GM12865 (cell line): ENCODE results near the gene XXYLT1.

Source experiments
- DNase-seq: peaks from one replicate; pipeline ENCODE4 v3.0.0; 2010; ENCODE audit warnings: low read depth
- H3K4me3 ChIP-seq: 2 replicates; pipeline ENCODE4 v1.5.1; 2011; ENCODE audit warnings: mild to moderate bottlenecking, low read depth, low read length, control low read depth
- CTCF ChIP-seq: IDR thresholded peaks from 2 replicates; pipeline ENCODE4 v1.5.1; 2011; ENCODE audit warnings: low read length, control low read depth, low read depth, inconsistent platforms; ENCODE audit not compliant: insufficient read depth; ENCODE audit errors: missing control alignments

XXYLT1 gene

GRCh38 chr3:195069501-195070251, 201.3 kb downstream of the XXYLT1 start:
- no peak for DNase-seq
- no peak for TF ChIP-seq CTCF

DNA sequence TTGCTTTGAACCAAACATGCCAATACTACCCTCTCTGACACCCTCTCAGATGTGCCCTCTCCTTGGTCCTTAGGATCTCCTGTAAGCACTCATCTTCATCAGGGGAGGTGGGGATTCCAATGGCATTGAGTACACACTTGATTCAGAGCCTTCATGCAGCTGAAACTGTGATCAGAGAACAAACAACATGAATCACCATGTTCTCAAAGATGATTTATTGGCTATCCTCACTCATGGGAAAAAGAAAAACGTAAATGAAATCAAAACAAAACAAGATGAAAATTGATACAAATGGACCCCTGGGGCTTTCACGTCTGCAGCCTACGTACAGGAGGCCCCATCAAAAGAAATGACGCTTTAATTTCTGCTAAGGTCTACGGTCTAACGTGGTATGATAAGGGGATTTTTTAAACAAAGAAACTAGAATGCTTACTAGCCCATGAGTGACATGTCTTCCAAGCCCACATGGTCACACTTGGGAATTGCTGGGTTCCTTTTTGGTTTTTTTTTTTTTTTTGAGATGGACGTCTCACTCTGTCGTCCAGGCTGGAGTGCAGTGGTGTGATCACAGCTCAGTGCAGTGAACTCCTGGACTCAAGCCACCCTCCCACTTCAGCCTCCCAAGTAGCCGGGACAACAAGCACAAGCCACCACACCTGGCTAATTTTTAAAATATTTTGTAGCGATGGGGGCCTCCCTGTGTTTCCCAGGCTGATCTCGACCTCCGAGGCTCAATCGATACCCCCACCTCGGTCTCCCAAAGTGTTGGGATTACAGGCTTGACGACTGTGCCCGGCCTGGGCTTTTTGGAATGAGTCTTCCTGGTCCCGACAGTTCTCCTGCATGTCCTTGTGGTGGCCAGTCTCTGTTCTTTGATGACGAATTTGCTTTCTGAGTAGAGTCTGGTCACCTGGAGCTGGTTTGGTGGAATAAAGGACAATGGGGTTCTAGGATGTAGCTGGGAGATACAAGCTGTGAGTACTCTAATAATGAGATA, 202.6 kb downstream of the XXYLT1 start:
- no peak for DNase-seq
- H3K4me3 ChIP-seq: no peak overlapping the region
- TF ChIP-seq CTCF: no peak

More at GRCh38 chr3:195069501-195070251, 201.3 kb downstream of the XXYLT1 start:
- no peak overlapping the region for H3K4me3 ChIP-seq

DNA sequence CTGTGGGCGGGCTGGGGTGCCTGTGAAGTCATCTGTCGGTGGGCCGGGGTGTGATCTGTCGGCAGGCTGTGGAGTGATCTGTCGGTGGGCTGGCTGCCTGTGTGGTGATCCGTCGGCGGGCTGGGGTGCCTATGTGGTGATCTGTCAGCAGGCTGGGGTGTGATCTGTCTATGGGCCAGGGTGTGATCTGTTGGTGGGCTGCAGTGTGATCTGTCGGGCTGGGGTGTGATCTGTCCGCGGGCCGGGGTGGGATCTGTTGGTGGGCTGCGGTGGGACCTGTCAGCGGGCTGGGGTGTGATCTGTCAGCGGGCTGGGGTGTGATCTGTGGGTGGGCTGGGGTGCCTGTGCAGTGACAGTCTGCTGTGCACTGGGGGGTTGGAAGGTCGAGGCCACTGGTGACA, 204.5 kb downstream of the XXYLT1 start:
- no peak overlapping the region for H3K4me3 ChIP-seq
- no peak for DNase-seq
- TF ChIP-seq CTCF: no peak

DNA sequence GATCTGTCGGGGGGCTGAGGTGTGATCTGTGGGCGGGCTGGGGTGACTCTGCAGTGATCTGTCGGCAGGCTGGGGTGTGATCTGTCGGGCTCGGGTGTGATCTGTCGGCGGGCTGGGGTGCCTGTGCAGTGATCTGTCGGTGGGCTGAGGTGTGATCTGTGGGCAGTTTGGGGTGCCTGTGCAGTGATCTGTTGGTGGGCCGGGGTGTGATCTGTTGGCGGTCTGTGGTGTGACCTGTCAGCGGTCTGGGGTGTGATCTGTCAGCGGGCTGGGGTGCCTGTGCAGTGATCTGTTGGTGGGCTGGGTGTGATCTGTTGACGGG, 205.1 kb downstream of the XXYLT1 start:
- no peak overlapping the region for H3K4me3 ChIP-seq
- DNase-seq: no peak
- no peak for TF ChIP-seq CTCF

DNA sequence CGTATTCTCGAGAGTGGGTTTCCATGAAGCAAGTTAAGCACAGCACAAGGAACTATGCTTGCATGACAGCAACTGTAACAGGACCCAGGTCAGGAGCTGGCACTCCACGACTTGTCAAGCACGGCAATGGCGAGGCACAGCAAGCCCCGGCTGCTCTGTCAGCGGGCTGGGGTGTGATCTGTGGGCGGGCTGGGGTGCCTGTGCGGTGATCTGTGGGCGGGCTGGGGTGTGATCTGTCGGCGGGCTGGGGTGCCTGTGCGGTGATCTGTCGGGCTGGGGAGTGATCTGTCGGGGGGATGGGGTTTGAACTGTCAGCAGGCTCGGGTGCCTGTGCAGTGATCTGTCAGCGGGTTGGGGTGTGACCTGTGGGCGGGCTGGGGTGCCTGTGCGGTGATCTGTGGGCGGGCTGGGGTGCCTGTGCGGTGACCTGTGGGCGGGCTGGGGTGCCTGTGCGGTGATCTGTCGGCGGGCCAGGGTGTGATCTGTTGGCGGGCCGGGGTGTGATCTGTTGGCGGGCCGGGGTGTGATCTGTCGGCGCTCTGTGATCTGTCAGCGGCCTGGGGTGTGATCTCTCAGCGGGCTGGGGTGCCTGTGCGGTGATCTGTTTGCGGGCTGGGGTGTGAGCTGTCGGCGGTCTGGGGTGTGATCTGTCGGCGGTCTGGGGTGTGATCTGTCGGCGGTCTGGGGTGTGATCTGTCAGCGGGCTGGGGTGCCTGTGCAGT, 205.7 kb downstream of the XXYLT1 start:
- no peak for DNase-seq
- no peak overlapping the region for H3K4me3 ChIP-seq
- TF ChIP-seq CTCF: no peak

DNA sequence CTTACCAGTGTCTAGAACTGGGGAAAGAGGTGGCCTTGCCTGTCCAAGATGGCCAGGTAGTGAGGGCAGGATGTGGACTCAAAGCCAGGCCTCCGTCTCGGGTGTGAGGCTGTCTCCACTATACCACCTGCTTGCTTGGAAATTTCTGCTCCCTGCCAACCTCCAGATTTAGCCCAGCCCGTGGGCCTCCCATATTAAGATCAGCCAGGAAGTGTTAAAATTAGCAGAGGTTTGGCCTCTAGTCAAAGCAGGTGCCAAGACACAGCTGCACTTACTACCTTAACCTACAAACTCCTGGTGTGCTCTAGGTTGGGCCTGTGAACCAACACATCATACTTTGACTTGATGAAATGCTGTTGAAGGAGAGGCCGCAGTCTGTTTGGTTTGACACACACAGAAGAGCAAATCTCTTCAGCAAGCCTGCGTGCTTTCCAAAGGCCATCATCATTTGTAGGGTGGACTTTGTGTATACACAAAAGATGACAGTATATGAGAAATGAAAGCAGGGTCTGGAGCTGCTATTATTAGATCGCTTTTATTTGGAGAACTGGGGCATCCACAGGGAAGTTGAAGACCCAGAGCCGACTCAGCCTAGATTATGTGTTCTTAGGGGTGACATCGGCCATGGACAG, 206.5 kb downstream of the XXYLT1 start:
- no peak for DNase-seq
- H3K4me3 ChIP-seq: no peak overlapping the region
- no peak for TF ChIP-seq CTCF
